IMR-90 (cell line): ENCODE results near the gene FAM210B. TPM values are rescaled to one million over a fixed set of nuclear protein-coding genes. Genes with fewer than 3 reads are reported as not detected.

Experiments used
- ATAC-seq: fragments of 200-7000 bp; cut with Tn5 transposase; 2 replicates; pipeline ENCODE4 v1.9.1; 2020; ENCODE audit warnings: low read depth, mild to moderate bottlenecking, moderate library complexity
- BruUV-seq: library from RNA; stranded (reverse); fragments of 400-500 nt; replicated peaks from 2 replicates; lab custom pipeline; 2021; lab: Mats Ljungman, UMichigan
- CTCF ChIA-PET: fragments of 300-600 bp; formaldehyde crosslinking; extraction: SDS; loops from one replicate; lab custom pipeline; 2021; ENCODE audit warnings: antibody characterized with exemption; lab: Yijun Ruan, JAX
- POLR2A ChIA-PET: fragments of 300-600 bp; sonication (Branson Sonifier 250); formaldehyde crosslinking; loops from one replicate; lab custom pipeline; 2022; ENCODE audit warnings: antibody characterized with exemption; ENCODE audit not compliant: unreplicated experiment; lab: Charles Lee
- DNase-seq: peaks from one replicate; pipeline ENCODE4 v3.0.0; 2013
- H2AFZ ChIP-seq: replicated peaks from 2 replicates; pipeline ENCODE3; 2013; ENCODE audit warnings: low read length, mild to moderate bottlenecking; ENCODE audit not compliant: poor library complexity
- H2AK5ac ChIP-seq: 2 replicates; pipeline ENCODE4 v1.6.1; 2013; ENCODE audit warnings: low read depth, low read length, inconsistent platforms
- H2AK9ac ChIP-seq: replicated peaks from 2 replicates; pipeline ENCODE3; 2013; ENCODE audit warnings: mild to moderate bottlenecking, low read depth, low read length, moderate library complexity; ENCODE audit not compliant: poor library complexity
- H2BK120ac ChIP-seq: 2 replicates; pipeline ENCODE4 v1.6.1; 2013; ENCODE audit warnings: low read depth, low read length, inconsistent platforms
- H2BK15ac ChIP-seq: 3 replicates; pipeline ENCODE4 v1.6.1; 2013; ENCODE audit warnings: low read depth, low read length, inconsistent platforms
- H2BK20ac ChIP-seq: 2 replicates; pipeline ENCODE4 v1.6.1; 2013; ENCODE audit warnings: low read depth, mild to moderate bottlenecking, inconsistent platforms, low read length, moderate library complexity
- H2BK5ac ChIP-seq: 2 replicates; pipeline ENCODE4 v1.6.1; 2013; ENCODE audit warnings: mild to moderate bottlenecking, low read depth, low read length, inconsistent platforms; ENCODE audit not compliant: poor library complexity, severe bottlenecking
- H3K14ac ChIP-seq: replicated peaks from 2 replicates; pipeline ENCODE4 v1.6.1; 2013; ENCODE audit warnings: low read depth, low read length, inconsistent platforms
- H3K18ac ChIP-seq: 2 replicates; pipeline ENCODE4 v1.6.1; 2013; ENCODE audit warnings: low read depth, low read length, control low read depth
- H3K23ac ChIP-seq: 2 replicates; pipeline ENCODE4 v1.6.1; 2013; ENCODE audit warnings: low read depth, low read length, inconsistent platforms
- H3K27ac ChIP-seq: 2 replicates; pipeline ENCODE4 v1.5.1; 2013; ENCODE audit warnings: mild to moderate bottlenecking, control low read depth, low read length; ENCODE audit not compliant: insufficient read depth
- H3K27me3 ChIP-seq: 2 replicates; pipeline ENCODE4 v1.6.1; 2013; ENCODE audit warnings: low read length; ENCODE audit not compliant: control insufficient read depth, insufficient read depth
- H3K36me3 ChIP-seq: 2 replicates; pipeline ENCODE4 v1.6.1; 2013; ENCODE audit warnings: low read length, mixed read lengths; ENCODE audit not compliant: control insufficient read depth, insufficient read depth
- H3K4ac ChIP-seq: 2 replicates; pipeline ENCODE4 v1.6.1; 2013; ENCODE audit warnings: low read depth, low read length, inconsistent platforms
- H3K4me1 ChIP-seq: 2 replicates; pipeline ENCODE4 v1.6.1; 2013; ENCODE audit warnings: low read length, mixed read lengths; ENCODE audit not compliant: control insufficient read depth, insufficient read depth
- H3K4me2 ChIP-seq: 2 replicates; pipeline ENCODE4 v1.6.1; 2013; ENCODE audit warnings: low read depth, mild to moderate bottlenecking, control low read depth, low read length, moderate library complexity
- H3K4me3 ChIP-seq: 2 replicates; pipeline ENCODE4 v1.5.1; 2013; ENCODE audit warnings: low read depth, mild to moderate bottlenecking, control low read depth, low read length, moderate library complexity; ENCODE audit not compliant: insufficient read depth
- H3K56ac ChIP-seq: 2 replicates; pipeline ENCODE4 v1.6.1; 2013; ENCODE audit warnings: low read length, inconsistent platforms; ENCODE audit not compliant: insufficient read depth; ENCODE audit errors: extremely low read depth
- H3K79me1 ChIP-seq, 2 experiments: 2 replicates each; pipeline ENCODE4 v1.6.1; 2013; ENCODE audit warnings: low read length in 2 of 2, inconsistent platforms in 1 of 2, low read depth in 1 of 2
- H3K9ac ChIP-seq: 2 replicates; pipeline ENCODE4 v1.6.1; 2013; ENCODE audit warnings: low read depth, low read length, control low read depth
- H3K9me1 ChIP-seq: 2 replicates; pipeline ENCODE4 v1.6.1; 2013; ENCODE audit warnings: low read length, inconsistent platforms; ENCODE audit not compliant: insufficient read depth
- H3K9me3 ChIP-seq: 2 replicates; pipeline ENCODE4 v1.6.1; 2013; ENCODE audit warnings: low read length; ENCODE audit not compliant: control insufficient read depth, insufficient read depth
- H4K20me1 ChIP-seq: 2 replicates; pipeline ENCODE4 v1.6.1; 2013; ENCODE audit warnings: low read length, inconsistent platforms; ENCODE audit not compliant: insufficient read depth
- H4K5ac ChIP-seq: 2 replicates; pipeline ENCODE4 v1.6.1; 2013; ENCODE audit warnings: mild to moderate bottlenecking, low read depth, low read length, control low read depth
- H4K8ac ChIP-seq, 2 experiments: 2 replicates each; pipeline ENCODE4 v1.6.1; 2013; ENCODE audit warnings: low read depth in 2 of 2, low read length in 2 of 2, control low read depth in 1 of 2, inconsistent platforms in 1 of 2
- H4K91ac ChIP-seq: 2 replicates; pipeline ENCODE4 v1.6.1; 2013; ENCODE audit warnings: low read depth, low read length, inconsistent platforms; ENCODE audit not compliant: insufficient read depth
- BHLHE40 ChIP-seq: fragments of 150-350 bp; IDR thresholded peaks from 2 replicates; pipeline ENCODE4 v1.6.1; 2016; ENCODE audit warnings: mild to moderate bottlenecking, low read depth, low read length
- FOS ChIP-seq: fragments of 150-350 bp; IDR thresholded peaks from 2 replicates; pipeline ENCODE4 v1.6.1; 2016; ENCODE audit warnings: low read depth, low read length
- MAFK ChIP-seq: IDR thresholded peaks from 2 replicates; pipeline ENCODE4 v1.6.1; 2012; ENCODE audit warnings: low read depth, low read length, improper control_type of control experiment
- MXI1 ChIP-seq: IDR thresholded peaks from 2 replicates; pipeline ENCODE4 v1.6.1; 2012; ENCODE audit warnings: low read depth, mild to moderate bottlenecking, low read length, moderate library complexity, borderline replicate concordance
- NFE2L2 ChIP-seq: fragments of 150-350 bp; IDR thresholded peaks from 2 replicates; pipeline ENCODE4 v1.6.1; 2016; ENCODE audit warnings: low read depth, mild to moderate bottlenecking, low read length
- RCOR1 ChIP-seq: IDR thresholded peaks from 2 replicates; pipeline ENCODE4 v1.6.1; 2012; ENCODE audit warnings: mild to moderate bottlenecking, low read length, improper control_type of control experiment; ENCODE audit not compliant: insufficient replicate concordance
- SMC3 ChIP-seq: fragments of 150-350 bp; IDR thresholded peaks from 2 replicates; pipeline ENCODE4 v1.6.1; 2016; ENCODE audit warnings: low read depth, mild to moderate bottlenecking, antibody characterized with exemption, low read length, moderate library complexity
- USF2 ChIP-seq: fragments of 150-350 bp; IDR thresholded peaks from 2 replicates; pipeline ENCODE4 v1.6.1; 2017; ENCODE audit warnings: mild to moderate bottlenecking, antibody characterized with exemption, low read length, low read depth
- WGBS, 2 experiments: methylation state at CpG; one replicate each; pipeline versions ENCODE4 v1.1.5 to v1.1.7; 2013; ENCODE audit warnings: missing lambda C conversion rate in 2 of 2; ENCODE audit not compliant: insufficient read length in 1 of 2; ENCODE audit errors: extremely low coverage in 2 of 2; 5-methylcytosine and 5-hydroxymethylcytosine counted together
- dilution Hi-C: fragments of 300-500 bp; cut with HindIII; formaldehyde crosslinking; loops from one replicate; pipeline ENCODE4 v1.14.3; 2018; ENCODE audit warnings: low sequenced_read_pairs; ENCODE audit not compliant: unreplicated experiment
- in situ Hi-C: fragments of 300-500 bp; cut with MboI; formaldehyde crosslinking; loops from 3 replicates; pipeline ENCODE4 v1.14.3; 2019; ENCODE audit warnings: low sequenced_read_pairs, inconsistent platforms, mixed read lengths
- intact Hi-C: fragments of 100-400 bp; cut with micrococcal nuclease; formaldehyde crosslinking; loops from 2 replicates; pipeline ENCODE4 v1.10.0; 2022
- polyA plus RNA-seq, 3 experiments: library from polyadenylated mRNA; depleted of rRNA; stranded (reverse); fragments of >200 nt; gene quantifications; 2 replicates each; pipeline ENCODE4 v1.2.3, GENCODE V29; 2012; ENCODE audit warnings: low replicate concordance in 1 of 3
- total RNA-seq: library from RNA; depleted of rRNA; stranded (reverse); fragments of >200 nt; gene quantifications from 2 replicates; pipeline ENCODE4 v1.2.3, GENCODE V29; 2012
- TF ChIP-seq, protein P1 (sequence below): conservative IDR thresholded peaks from 2 replicates; pipeline ENCODE4 v1.5.1; 2012; ENCODE audit warnings: mild to moderate bottlenecking, low read depth, low read length, improper control_type of control experiment
- TF ChIP-seq, protein P2 (sequence below): fragments of 150-350 bp; IDR thresholded peaks from 2 replicates; pipeline ENCODE4 v1.6.1; 2016; ENCODE audit warnings: low read depth, mild to moderate bottlenecking, low read length, moderate library complexity, borderline replicate concordance

The FAM210B gene
- total and polyA plus RNA-seq, 2 of the 4 experiments (the other 2 are of a cell fraction), result 29.5 to 45.0 TPM

DNA sequence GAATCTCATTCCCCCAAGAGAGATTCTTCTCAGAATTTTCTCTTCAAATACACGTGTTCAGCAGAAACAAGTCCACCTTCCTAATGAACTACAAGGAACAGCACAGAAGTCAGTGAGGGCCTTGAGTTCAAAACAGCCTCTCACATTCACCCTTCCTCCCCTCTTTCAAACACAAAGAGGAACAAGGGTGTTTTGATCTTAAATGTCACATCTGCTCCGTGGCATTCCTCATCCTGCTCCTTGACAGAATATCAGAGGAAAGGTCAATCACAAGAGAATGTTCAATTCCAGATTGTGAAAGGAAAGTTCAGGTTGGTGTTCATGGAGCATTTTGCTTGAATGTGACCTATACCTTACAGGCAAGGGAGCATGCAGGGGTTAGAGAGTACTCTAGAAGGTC lies 35.6 kb upstream of the FAM210B start:
- H3K9me3 ChIP-seq, result no peaks in the 10 kb centered on the region
- H2AK9ac ChIP-seq, result no peak overlapping the region
- ATAC-seq (no peak), DNase-seq (no peak)
- no TSS peak for BruUV-seq
- no peak overlapping the region for H3K56ac ChIP-seq
- H2BK5ac ChIP-seq, result no peak overlapping the region
- no peak overlapping the region for H4K5ac ChIP-seq
- no peaks in the 10 kb centered on the region for H3K36me3 ChIP-seq
- CTCF ChIA-PET, result no interaction called here
- no peaks in the 10 kb centered on the region for H3K9me1 ChIP-seq
- no peak overlapping the region for H3K4ac ChIP-seq
- H2AFZ ChIP-seq, result no peak overlapping the region
- in situ Hi-C loops, result no loop called here
- no peak overlapping the region for H2AK5ac ChIP-seq
- H3K4me1 ChIP-seq, result no peaks in the 10 kb centered on the region
- H4K20me1 ChIP-seq, result no peaks in the 10 kb centered on the region
- H2BK20ac ChIP-seq, result no peak overlapping the region
- no peak overlapping the region for H3K18ac ChIP-seq
- H2BK120ac ChIP-seq, result no peak overlapping the region
- H2BK15ac ChIP-seq, result no peak overlapping the region
- H3K79me1 ChIP-seq, result no peaks in the 10 kb centered on the region
- POLR2A ChIA-PET, result no interaction called here
- no peak overlapping the region for H3K9ac ChIP-seq
- H3K4me3 ChIP-seq, result no peak overlapping the region
- H3K23ac ChIP-seq, result no peak overlapping the region
- H3K4me2 ChIP-seq, result no peak overlapping the region
- no CpG with 5 or more reads among the region's 2 CpGs for WGBS, 2 experiments
- no peak overlapping the region for H3K27ac ChIP-seq
- intact Hi-C loops, result no loop called here
- H3K14ac ChIP-seq, result no peak overlapping the region
- dilution Hi-C loops, result no loop called here
- no peak for TF ChIP-seq NFE2L2
- TF ChIP-seq, protein P1, sequence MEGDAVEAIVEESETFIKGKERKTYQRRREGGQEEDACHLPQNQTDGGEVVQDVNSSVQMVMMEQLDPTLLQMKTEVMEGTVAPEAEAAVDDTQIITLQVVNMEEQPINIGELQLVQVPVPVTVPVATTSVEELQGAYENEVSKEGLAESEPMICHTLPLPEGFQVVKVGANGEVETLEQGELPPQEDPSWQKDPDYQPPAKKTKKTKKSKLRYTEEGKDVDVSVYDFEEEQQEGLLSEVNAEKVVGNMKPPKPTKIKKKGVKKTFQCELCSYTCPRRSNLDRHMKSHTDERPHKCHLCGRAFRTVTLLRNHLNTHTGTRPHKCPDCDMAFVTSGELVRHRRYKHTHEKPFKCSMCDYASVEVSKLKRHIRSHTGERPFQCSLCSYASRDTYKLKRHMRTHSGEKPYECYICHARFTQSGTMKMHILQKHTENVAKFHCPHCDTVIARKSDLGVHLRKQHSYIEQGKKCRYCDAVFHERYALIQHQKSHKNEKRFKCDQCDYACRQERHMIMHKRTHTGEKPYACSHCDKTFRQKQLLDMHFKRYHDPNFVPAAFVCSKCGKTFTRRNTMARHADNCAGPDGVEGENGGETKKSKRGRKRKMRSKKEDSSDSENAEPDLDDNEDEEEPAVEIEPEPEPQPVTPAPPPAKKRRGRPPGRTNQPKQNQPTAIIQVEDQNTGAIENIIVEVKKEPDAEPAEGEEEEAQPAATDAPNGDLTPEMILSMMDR, result no peak
- TF ChIP-seq USF2, result no peak
- TF ChIP-seq FOS, result no peak
- TF ChIP-seq MXI1, result no peak
- TF ChIP-seq BHLHE40, result no peak
- TF ChIP-seq, protein P2, sequence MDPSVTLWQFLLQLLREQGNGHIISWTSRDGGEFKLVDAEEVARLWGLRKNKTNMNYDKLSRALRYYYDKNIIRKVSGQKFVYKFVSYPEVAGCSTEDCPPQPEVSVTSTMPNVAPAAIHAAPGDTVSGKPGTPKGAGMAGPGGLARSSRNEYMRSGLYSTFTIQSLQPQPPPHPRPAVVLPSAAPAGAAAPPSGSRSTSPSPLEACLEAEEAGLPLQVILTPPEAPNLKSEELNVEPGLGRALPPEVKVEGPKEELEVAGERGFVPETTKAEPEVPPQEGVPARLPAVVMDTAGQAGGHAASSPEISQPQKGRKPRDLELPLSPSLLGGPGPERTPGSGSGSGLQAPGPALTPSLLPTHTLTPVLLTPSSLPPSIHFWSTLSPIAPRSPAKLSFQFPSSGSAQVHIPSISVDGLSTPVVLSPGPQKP, result no peak
- TF ChIP-seq RCOR1, result no peak
- TF ChIP-seq SMC3, result no peak
- TF ChIP-seq MAFK, result no peak
- no peaks in the 10 kb centered on the region for H3K27me3 ChIP-seq
- H4K91ac ChIP-seq, result no peak overlapping the region
- H4K8ac ChIP-seq, result no peak overlapping the region
